Measurements from ENCODE around the gene KLHL22.
A peak's percentile ranks its signal among the peaks of the same experiment; 100 is the strongest.

KLHL22 gene

DNA sequence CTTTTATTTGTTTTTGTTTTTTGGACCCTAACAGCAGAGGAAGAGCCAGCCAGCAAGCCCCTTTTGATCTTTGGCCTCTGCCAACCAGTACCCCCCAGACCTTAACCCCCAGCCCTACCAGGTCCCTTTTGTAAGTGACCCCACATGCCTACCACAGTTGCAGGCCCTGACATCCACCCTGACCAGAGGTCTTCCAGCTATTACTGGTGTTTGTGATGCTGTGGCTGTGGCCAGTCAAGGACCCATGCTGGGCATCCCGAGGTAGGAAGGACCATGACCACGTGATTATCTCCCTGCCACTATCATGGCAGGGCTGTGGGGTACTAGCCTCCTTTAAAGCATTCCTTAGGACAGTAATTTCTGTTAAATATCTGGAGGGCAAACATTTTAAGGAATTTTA, 20.8 kb upstream of the KLHL22 start:
- TF ChIP-seq, protein P1, sequence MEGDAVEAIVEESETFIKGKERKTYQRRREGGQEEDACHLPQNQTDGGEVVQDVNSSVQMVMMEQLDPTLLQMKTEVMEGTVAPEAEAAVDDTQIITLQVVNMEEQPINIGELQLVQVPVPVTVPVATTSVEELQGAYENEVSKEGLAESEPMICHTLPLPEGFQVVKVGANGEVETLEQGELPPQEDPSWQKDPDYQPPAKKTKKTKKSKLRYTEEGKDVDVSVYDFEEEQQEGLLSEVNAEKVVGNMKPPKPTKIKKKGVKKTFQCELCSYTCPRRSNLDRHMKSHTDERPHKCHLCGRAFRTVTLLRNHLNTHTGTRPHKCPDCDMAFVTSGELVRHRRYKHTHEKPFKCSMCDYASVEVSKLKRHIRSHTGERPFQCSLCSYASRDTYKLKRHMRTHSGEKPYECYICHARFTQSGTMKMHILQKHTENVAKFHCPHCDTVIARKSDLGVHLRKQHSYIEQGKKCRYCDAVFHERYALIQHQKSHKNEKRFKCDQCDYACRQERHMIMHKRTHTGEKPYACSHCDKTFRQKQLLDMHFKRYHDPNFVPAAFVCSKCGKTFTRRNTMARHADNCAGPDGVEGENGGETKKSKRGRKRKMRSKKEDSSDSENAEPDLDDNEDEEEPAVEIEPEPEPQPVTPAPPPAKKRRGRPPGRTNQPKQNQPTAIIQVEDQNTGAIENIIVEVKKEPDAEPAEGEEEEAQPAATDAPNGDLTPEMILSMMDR (IDR thresholded peaks at IDR 0.05): no peak
- Histone ChIP-seq H3K4me3 (ENCODE audit: low read depth in 1 of 2, low read length in 1 of 2) (no peak overlapping the region), H3K27me3 (no peaks in the 10 kb centered on the region), H3K9me3 (no peaks in the 10 kb centered on the region), H3K4me1 (ENCODE audit: control insufficient read depth in 1 of 2, insufficient read depth in 1 of 2, low read depth in 1 of 2, low read length in 1 of 2) (peaks cover 0 to 3% of the 10 kb centered on the region in 2 experiments), H3K36me3 (peaks cover 50% of the 10 kb centered on the region), H3K27ac (no peak overlapping the region)

DNA sequence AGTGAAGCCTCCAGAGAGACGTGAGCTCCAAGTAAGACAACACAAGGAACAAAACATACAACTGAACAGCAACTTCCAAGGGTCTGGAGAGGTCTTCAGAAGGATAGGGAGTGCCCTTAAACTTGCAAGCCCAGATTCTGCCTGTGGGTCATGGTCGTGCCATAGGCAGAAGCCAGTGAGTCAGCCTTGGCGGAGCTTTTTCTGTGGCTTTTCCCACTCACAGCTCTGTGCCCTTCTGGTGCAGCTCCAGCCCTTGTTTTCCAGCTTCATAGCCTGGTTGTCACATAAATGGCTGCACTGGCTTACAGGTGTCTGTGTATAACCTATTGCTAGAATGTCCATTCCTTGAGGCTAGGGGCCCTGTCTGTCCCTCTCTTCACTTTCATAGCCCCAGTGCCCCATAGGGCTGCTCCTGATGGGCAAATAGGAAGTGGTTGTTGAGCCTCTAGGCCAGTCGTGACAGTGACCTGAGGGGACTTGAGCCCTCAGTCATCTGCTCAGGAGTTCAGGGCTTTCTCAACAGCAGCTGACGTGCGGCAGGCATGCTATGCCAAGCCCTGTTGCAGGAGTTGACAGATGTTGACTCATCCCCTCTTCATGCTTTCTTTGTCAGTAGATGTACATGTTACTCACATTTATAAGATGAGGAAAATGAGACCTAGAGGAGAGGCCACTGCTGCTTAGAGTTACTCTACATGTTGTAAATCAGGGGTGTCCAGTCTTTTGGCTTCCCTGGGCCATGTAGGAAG, 19.2 kb upstream of the KLHL22 start:
- TF ChIP-seq, protein P1 (IDR thresholded peaks at IDR 0.05): no peak
- Histone ChIP-seq H3K27me3 (no peaks in the 10 kb centered on the region), H3K9me3 (no peaks in the 10 kb centered on the region), H3K27ac (no peak overlapping the region), H3K36me3 (peaks cover 40% of the 10 kb centered on the region), H3K4me3 (ENCODE audit: low read depth in 1 of 2, low read length in 1 of 2) (no peak overlapping the region), H3K4me1 (ENCODE audit: control insufficient read depth in 1 of 2, insufficient read depth in 1 of 2, low read depth in 1 of 2, low read length in 1 of 2) (peaks cover 3 to 6% of the 10 kb centered on the region in 2 experiments)

DNA sequence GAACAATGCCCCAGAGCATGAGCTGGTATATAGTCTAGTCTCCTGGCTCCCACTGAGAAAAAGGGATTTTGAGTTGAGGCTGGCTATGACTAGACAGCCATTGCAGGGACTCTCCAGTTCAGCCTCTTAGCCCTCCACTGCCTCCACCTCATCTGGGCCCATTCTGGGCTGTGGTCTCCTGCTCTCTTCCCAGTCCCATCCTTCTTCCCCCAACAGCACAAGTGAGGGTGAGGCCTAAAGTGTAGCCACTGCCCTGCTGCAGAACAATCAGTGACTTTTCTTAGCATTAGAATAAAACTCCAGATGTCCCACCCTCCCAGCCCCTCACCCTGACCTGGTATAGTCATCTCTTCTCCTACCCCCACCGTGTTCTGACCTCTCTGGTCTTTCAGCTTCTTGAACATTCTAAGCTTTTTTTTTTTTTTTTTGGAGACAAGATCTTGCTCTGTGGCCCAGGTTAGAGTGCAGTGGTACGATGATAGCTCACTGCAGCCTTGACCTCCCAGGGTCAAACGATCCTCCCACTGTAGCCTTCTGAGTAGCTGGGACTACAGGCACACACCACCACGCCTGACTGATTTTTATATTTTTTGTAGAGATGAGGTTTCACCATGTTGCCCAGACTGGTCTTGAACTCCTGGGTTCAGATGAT, 16.1 kb upstream of the KLHL22 start:
- no peak overlapping the region for H3K27ac ChIP-seq
- no peaks in the 10 kb centered on the region for H3K9me3 ChIP-seq
- no peak overlapping the region for H3K4me3 ChIP-seq (ENCODE audit: low read depth in 1 of 2, low read length in 1 of 2)
- TF ChIP-seq, protein P1 (IDR thresholded peaks at IDR 0.05): no peak
- H3K4me1 ChIP-seq (ENCODE audit: control insufficient read depth in 1 of 2, insufficient read depth in 1 of 2, low read depth in 1 of 2, low read length in 1 of 2): peaks cover 28 to 32% of the 10 kb centered on the region in 2 experiments
- H3K27me3 ChIP-seq: no peaks in the 10 kb centered on the region
- H3K36me3 ChIP-seq: peaks cover 15% of the 10 kb centered on the region

DNA sequence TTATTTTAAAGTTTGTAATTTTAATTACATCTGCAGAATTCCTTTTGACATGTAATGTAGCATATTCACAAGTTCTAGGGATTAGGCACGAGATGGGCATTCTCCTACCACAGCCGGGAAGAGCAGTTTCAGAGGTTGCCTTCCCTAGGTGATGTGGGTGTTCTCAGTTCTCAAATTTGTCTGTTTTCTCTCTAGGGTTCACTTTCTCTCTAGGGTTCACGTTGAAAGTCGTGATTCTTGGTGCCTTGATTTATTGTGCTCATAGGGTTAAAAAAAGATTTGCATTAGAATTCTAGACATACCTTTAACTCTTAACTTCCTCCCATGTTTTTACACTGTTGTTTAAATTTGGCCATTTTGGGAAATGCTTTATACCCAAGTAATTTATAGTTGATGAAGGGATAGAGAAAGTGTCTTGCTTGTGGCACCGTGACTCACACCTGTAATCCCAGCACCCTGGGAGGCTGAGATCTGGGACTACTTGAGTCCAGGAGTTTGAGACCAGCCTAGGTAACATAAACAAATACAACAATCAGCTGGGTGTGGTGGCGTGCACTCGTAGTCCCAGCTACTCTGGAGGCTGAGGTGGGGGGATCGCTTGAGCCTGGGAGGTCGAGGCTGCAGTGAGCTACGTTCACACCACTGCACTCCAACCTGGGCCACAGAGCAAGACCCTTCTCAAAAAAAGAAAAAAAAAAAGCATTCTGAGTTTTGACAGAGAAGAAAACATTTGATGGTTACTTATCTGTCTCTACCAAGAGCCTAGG, 15.4 kb upstream of the KLHL22 start:
- Histone ChIP-seq H3K4me1 (ENCODE audit: control insufficient read depth in 1 of 2, insufficient read depth in 1 of 2, low read depth in 1 of 2, low read length in 1 of 2) (peaks cover 28 to 32% of the 10 kb centered on the region in 2 experiments), H3K36me3 (peaks cover 15% of the 10 kb centered on the region), H3K27me3 (no peaks in the 10 kb centered on the region), H3K27ac (no peak overlapping the region), H3K9me3 (no peaks in the 10 kb centered on the region), H3K4me3 (ENCODE audit: low read depth in 1 of 2, low read length in 1 of 2) (no peak overlapping the region)
- TF ChIP-seq, protein P1 (IDR thresholded peaks at IDR 0.05): no peak

DNA sequence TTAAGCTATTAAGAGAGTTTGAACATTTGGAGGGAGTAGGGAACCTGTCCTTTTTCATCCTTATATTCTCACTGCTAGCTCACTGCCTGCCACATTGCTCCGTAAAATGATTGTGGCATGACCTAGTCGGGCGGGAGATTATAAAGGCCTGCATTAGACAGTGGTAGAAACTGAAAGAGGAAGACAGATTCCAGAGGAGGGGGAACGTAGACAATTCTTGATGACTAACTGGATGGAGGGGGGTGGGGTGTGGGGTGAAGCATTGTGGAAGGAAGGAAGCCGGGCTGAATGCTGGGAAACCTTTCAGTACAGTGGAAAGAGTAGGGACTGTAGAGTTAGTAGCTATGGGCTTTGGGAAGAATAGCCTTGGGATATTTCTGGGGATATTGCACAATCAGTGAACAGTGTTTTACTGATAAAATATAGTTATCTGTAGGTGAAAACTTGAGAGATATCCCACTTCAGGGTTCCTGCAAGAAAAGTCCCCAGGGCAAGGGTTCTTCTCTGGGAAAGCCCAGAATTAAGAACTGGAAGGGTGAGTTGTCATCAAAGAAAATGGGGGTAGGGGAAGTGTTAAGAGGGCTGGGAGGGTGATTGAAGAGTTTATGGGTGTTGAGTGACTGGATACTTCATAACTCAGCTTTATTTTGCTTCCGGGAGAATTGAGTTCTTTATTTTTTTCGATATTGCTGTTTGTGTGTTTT, 13.9 kb upstream of the KLHL22 start:
- peaks cover 28 to 31% of the 10 kb centered on the region in 2 experiments for H3K4me1 ChIP-seq (ENCODE audit: control insufficient read depth in 1 of 2, insufficient read depth in 1 of 2, low read depth in 1 of 2, low read length in 1 of 2)
- peak overlapping the region; percentile 88 to 96 for H3K4me3 ChIP-seq (ENCODE audit: low read depth in 1 of 2, low read length in 1 of 2)
- H3K27me3 ChIP-seq: no peaks in the 10 kb centered on the region
- peaks cover 8% of the 10 kb centered on the region for H3K36me3 ChIP-seq
- H3K27ac ChIP-seq: peak overlapping the region; percentile 88
- TF ChIP-seq, protein P1 (IDR thresholded peaks at IDR 0.05): no peak
- no peaks in the 10 kb centered on the region for H3K9me3 ChIP-seq
